ENCODE measurements around the gene RASSF7.

The RASSF7 gene

DNA sequence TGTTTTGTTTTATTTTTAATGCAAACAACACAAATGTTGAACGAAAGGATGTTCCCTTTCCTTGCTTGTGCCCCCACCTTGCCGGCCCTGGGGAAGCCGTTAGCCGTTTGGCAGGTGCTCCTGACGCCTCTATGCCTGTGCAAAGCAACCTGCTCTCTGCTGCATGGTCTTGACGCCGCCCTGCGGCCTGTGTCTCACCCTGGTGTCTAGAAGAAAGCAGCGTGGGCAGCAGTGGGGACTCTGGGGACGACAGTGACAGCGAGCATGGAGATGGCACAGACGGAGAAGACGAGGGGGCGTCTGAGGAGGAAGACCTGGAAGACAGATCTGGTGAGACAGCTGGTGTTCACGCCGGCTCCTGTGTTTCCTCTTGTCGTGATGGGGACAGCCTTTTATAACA, 21.0 kb downstream of the RASSF7 start:
- DNase-seq (ENCODE audit: extremely low read depth in 1 of 2, low read depth in 1 of 2) = no peak

DNA sequence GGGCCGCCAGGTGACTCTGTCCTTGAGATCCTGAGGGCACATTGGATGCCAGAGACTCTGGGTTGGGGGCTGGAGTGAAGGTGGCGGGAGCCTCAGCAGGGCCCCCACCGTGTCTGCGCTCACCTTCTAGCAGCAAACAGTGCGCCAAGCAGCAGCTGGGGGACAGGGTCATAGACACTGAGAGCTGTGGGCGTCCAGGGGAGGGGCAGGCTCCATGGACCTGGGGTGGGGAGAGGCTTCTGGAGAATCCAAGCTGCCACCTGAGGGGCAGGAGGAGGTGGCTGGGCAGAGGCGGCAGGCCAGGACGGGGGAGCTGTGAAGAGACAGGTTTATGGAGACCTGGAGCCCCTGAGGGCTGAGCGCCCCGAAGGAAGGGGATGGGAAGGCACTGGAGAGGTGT, 23.5 kb downstream of the RASSF7 start:
- no peak for DNase-seq (ENCODE audit: extremely low read depth in 1 of 2, low read depth in 1 of 2)

DNA sequence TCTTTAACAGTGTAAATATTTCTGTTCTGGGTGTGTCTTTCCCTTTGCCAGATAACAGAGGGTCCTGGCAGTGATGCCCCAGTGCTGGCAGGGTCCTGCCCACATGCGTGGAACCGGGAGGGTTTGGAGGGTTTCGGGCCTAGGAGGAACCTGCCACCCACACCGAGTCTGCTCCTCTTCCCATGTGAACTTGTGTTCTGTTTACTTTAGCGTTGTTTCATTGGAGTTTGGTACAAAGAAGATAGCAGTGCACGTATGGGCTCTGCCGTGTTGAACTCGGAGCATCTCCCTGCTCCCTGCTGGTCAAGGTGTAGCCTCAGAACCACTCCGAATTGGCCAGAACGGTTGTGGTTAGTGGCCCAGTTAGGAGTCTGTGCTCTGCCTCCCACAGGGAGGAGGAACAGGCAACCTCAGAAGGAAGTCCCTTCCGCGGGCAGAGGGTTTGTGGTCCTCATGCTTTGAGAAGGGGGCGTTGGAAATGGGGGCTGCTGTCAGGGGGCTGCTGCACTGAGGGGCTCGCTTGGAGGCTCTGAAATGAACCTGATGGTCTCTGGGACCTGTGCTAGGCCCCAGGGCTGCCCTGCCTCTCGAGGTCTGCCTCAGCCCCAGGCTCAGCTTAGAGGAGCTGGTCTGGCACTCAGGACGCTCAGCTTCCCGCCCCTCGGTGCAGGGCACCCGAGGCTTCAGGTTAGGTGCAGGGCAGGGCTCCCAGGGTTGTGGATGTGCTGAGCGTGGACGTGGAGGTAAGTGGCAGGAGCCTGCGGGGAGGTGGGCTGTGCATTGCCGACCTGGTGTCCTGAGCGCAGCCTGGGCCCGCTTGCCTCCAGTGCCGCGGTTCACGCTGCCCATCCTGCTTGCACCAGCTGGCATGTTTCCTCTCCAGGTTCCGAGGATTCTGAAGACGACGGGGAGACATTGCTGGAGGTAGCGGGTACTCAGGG, 25.9 kb downstream of the RASSF7 start:
- no peak for DNase-seq (ENCODE audit: extremely low read depth in 1 of 2, low read depth in 1 of 2)

DNA sequence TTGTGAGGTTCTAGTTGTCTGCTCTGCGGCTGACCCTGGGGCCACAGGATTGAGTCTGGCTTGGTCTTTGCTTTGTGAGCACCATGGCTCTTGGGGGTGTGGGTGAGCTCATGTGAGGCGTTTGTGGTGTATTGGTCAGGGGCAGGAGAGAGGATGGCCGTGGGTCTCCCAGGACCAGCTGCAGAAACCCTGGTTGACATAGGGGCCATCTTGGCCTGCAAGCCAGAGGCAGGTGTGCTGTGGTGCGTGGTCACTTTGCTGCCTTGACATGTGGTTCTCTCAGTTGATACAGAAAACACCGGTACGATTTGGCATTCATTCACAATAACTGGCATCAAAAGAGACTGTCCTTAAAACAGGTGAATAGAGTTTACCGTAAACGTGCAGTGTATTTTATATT, 26.8 kb downstream of the RASSF7 start:
- no peak for DNase-seq (ENCODE audit: extremely low read depth in 1 of 2, low read depth in 1 of 2)

DNA sequence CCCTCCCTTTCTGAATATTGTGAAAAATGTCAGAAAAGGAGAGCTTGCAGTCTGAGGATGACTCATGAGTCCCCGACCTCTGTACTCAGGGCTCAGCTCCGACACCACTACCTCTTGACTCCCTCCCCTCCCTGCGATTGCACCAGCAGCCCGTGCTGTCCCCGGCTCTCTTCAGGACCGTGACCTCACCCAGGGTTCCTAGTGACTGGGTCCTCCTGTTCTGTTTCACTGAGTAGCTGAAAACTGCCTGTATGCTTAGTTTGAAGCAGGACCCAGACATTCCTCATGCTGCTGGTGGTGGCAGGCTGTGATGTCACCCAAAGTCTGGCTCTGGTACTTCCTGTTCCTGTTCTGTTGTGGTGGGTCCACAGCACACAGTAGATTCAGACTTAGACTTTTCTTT, 27.2 kb downstream of the RASSF7 start:
- peak; percentile 37 to 71 for DNase-seq (ENCODE audit: extremely low read depth in 1 of 2, low read depth in 1 of 2)

DNA sequence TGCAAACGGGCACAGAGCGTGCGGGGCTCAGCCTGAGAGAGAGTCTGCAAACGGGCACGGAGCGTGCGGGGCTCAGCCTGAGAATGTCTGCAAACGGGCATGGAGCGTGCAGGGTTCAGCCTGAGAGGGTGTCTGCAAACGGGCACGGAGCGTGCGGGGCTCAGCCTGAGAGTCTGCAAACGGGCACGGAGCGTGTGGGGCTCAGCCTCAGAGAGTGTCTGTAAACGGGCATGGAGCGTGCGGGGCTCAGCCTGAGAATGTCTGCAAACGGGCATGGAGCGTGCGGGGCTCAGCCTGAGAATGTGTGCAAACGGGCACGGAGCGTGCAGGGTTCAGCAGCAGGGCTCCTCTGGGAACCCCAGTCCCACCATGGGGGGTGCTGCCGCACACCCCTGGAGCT, 29.0 kb downstream of the RASSF7 start:
- no peak for DNase-seq (ENCODE audit: extremely low read depth in 1 of 2, low read depth in 1 of 2)

DNA sequence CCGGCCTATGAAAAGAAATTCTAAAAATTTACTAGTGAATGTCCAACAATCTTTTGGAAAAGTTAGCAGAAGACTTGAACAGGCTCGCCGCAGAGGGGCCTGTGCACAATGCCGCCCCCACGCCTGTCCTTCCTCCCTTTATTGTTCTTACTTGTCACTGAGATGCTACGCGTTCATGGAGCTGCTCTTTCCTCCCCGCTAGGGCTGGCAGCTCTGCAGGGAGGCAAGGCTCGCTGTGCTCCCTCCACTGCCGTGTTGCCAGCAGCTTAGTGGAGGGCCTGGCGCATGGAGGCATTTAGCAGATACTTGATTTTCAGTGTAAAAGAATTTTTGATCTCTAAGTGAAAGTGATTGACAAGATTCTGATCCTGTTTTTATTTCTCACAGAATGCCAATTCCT, 30.2 kb downstream of the RASSF7 start:
- no peak for DNase-seq (ENCODE audit: extremely low read depth in 1 of 2, low read depth in 1 of 2)

DNA sequence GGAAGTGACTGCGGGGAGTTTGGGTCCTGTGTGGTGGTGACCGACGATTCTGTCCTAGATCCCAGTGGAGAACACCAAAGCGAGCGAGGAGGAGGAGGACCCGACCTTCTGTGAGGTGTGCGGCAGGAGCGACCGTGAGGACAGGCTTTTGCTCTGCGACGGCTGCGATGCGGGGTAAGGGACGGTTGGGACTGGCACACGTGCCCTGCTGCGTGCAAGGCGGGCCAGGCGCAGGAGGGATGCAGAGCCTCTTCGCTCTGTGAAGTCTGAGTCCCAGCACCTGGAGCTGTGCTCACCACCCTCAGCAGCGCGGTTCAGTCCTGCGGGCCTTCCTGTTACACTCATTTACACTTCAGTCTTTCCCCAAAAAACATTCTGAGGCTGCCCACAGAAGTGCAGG, 31.7 kb downstream of the RASSF7 start:
- DNase-seq (ENCODE audit: extremely low read depth in 1 of 2, low read depth in 1 of 2) = no peak

DNA sequence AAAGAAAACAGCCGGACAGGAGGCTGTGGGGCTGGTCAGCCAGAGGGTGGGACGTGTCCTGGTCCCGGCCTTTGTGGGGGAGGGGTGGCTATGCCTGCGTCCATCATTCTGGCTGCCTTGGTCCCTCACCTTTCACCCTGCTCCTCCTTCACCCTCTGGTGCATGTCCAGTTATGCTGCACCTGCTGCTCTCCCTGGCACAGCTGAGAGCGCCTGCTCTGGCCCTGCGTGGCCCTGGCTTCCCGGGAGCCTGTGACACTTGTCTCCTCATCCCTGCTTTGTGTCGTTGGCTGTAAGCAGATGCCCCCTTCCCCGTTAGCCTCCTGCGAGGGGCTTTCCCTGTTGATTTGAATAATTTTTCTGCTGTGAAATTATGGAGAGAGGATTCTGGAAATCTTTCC, 32.1 kb downstream of the RASSF7 start:
- no peak for DNase-seq (ENCODE audit: extremely low read depth in 1 of 2, low read depth in 1 of 2)

DNA sequence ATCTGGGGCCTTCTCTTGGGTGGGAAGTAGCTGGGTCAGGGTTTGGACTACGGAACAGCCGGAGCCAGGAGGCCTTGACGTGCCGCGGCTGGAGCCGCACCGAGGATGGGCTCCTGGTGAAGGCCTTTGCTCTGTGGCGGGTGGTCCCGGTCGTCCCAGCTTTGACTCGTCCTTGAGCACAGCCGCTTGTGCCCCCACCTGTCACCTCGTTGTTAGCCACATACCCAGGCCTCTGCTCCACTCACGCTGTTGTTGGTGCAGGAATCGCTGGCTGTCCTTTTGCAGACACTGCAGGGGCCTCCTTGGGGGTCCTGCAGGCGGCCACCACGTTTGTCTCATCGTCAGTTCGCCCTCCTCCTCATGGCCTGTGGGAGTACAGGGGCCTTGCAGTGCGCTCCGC, 32.6 kb downstream of the RASSF7 start:
- no peak for DNase-seq (ENCODE audit: extremely low read depth in 1 of 2, low read depth in 1 of 2)

DNA sequence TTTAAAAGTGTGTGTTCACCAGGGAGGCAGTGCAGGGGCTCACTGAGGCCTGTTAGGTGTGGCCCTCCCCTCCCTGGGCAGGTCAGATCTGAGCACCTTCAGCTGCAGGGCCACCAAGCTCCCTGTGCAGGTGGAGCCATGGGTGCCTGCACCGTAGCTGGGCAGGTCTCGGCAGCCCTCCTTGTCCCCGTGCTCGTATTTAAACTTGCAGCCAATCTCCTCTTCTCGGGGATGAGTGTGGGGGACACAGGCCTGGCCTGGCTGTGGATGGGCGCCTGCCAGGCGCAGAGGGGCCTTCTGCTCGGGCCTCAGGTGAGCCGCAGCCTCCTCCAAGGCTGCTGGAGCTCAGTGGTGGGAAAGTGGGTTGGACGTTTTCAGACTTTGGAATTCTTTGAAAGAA, 34.6 kb downstream of the RASSF7 start:
- DNase-seq (ENCODE audit: extremely low read depth in 1 of 2, low read depth in 1 of 2) = no peak

DNA sequence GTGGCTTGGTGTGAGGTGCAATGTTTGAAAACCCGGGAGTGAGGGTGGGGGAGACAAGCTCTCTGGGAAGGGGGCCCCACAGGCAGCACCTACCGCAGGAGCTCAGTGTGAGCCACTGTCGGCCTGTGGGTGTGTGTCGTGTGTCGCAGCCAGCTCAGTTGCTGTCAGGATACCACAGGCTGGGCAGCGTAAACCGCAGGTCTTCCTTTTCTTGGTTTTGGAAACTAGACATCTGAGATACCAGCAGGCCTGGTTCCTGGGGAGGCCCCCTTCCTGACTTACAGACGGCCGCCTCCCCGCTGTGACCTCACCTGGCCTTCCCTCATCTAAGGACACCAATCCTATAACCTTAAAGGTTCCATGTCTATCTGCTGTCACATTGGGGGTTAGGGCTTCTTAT, 35.6 kb downstream of the RASSF7 start:
- no peak for DNase-seq (ENCODE audit: extremely low read depth in 1 of 2, low read depth in 1 of 2)

DNA sequence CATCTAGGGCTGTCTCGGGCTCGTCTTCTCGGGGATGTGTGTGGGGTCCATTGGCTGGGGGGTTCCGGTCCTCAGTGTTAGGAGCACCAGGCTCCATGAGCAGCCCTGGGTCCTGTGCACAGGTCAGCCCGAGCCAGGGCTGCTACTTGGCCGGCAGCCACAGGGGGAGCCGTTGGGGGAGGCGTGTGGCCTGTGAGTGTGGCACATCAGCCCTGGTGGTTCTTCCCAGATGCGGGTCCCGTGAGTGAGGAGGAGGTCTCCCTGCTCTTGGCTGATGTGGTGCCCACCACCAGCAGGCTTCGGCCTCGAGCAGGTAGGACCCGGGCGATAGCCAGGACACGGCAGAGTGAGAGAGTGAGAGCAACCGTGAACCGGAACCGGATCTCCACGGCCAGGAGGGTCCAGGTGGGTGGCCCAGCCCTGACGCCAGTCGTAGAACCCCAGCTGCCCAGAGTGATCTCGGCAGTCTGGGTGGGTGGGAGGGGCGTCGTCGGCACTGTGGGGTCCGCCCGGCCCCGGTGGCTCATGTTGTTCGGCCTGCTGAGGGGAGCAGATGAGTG, 36.5 kb downstream of the RASSF7 start:
- DNase-seq (ENCODE audit: extremely low read depth in 1 of 2, low read depth in 1 of 2) = no peak

DNA sequence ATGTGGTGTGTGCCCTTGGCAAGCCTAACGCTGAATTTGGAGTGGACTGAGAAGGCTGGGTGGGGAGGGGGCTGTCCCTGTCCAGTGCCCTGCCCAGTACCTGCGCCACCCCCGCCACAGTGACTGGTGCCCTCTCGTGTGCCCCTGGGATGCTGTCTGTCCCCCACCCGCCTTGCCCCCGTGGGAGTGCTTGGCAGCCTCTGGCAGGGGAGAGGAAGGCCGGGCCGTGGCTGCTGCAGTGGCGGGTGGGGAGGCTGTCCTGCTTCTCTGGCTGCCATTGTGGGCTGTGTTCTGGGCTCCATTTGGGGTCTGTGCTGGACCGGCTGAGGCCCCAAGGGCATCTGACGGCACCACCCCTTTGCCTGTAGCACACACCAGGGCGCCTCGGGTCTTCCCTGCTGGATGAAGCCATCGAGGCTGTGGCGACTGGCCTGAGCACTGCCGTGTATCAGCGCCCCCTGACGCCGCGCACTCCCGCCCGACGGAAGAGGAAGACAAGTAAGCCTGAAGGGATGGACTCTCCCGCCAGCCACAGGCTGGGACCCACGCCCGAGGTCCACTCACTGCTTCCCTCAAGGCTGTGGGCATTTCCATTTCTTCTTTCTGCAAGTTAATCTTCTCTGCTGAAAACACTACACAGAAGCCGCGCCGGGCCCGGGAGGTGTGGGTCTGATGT, 37.4 kb downstream of the RASSF7 start:
- no peak for DNase-seq (ENCODE audit: extremely low read depth in 1 of 2, low read depth in 1 of 2)

DNA sequence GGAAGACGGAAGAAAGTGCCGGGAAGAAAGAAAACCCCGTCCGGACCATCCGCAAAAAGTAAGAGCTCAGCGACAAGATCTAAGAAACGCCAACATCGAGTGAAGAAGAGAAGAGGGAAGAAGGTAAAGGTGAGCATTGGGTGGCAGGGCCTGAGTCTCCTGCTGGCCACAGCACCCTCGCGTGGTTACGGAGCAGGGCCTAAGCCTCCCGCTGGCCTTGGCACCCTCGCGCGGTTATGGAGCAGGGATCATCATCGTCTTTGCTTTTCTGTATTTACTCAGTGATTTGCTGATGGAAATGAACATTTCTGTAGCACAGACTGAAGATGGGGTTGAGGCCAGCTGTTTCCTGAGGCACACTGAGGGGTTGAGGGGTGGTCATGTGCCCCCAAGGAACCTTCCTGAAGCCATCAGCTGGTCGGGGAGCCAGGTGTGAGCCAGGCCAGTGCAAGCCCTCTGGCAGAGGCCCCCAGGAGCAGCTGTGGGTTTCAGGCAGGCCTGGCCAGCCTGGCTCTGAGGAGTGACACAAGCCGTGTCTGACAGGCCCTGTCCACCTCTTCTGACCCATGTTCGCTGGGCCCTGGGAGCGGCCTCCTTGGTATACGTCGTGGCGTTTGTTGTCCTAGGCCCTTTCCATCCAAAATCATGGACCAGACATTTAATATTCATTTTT, 40.9 kb downstream of the RASSF7 start:
- DNase-seq (ENCODE audit: extremely low read depth in 1 of 2, low read depth in 1 of 2) = no peak

DNA sequence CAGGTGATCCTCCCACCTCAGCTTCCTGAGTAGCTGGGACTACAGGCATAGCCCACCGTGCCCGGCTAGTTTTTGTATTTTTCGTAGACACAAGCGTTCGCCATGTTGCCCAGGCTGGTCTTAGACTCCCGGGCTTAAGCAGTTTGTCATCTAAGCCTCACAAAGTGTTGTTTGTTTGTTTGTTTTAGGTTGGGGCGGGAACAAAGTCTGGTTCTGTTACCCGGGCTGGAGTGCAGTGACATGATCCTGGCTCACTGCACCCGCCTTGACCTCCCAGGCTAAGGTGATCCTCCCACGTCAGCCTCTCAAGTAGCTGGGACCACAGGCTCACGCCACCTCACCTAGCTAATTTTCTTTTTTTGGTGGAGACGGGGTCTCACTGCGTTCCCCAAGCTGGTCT, 42.4 kb downstream of the RASSF7 start:
- no peak for DNase-seq (ENCODE audit: extremely low read depth in 1 of 2, low read depth in 1 of 2)

DNA sequence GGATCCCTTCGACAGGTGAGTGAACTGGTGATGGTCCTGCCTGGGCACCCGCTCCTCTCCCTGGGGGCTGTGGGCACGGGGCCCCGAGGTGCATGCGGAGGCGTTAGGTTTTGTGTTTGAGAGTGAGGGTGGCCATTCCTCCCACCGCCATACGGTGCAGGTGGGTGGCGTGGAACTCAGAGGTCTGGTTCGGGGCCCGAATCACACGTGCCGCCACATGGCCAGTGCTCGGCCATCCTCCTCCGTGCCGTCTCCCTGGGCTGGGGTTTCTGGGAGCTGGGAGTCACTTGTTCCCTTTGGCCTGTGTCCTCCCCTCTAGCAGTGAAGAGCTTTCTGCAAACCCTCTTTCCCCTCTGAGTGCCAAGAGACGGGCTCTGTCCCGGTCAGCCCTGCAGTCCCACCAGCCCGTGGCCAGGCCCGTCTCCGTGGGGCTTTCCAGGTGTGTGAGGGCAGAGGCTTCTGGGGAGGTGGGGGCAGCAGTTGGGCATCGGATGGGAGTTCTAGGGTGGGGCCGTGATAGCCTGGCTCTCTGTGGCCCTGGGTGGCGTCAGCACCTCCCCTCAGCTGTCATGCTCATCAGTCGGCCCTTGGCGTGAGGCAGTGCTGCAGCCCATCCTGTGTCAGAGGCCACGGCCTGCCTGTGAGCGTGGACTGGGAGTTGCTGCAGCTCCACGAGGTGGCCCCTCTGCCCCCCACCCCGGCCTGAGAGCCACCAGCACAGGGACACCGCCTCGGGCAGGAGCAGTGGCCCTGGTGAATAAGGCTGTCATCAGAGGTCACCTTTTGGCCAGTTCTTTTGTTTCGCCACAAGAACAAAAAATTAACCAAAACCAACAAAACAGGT, 44.7 kb downstream of the RASSF7 start:
- DNase-seq (ENCODE audit: extremely low read depth in 1 of 2, low read depth in 1 of 2) = no peak

DNA sequence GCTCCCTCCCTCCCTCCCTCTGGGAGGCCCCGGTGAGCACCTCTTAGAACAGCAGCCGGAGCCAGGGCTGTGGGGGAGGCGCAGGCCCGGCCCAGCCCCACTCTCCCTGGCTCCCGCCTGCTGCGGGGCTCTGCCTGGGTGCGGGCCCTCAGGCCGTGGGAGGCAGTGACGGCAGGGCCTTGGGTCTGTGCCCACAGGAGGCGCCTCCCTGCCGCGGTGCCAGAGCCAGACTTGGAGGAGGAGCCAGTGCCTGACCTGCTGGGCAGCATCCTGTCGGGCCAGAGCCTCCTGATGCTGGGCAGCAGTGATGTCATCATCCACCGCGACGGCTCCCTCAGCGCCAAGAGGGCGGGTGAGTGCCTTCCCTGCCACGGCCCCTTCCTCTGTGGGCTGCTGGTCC, 45.5 kb downstream of the RASSF7 start:
- no peak for DNase-seq (ENCODE audit: extremely low read depth in 1 of 2, low read depth in 1 of 2)

DNA sequence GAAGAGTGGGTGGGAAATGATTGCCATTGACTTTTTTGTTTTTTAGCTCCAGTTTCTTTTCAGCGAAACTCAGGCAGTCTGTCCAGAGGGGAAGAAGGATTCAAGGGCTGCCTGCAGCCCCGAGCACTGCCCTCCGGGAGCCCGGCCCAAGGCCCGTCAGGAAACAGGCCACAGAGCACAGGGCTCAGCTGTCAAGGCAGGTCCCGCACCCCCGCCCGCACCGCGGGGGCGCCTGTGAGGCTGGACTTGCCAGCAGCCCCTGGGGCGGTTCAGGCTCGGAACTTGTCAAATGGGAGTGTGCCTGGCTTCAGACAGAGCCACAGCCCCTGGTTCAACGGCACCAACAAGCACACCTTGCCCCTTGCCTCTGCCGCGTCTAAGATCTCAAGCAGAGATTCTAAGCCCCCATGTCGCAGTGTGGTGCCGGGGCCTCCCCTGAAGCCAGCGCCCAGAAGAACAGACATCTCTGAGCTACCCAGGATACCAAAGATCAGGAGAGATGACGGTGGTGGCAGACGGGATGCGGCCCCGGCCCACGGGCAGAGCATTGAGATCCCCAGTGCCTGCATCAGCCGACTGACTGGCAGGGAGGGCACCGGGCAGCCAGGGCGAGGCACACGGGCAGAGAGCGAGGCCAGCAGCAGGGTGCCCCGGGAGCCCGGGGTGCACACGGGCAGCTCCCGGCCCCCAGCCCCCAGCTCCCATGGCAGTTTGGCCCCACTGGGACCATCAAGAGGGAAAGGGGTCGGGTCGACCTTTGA, 46.4 kb downstream of the RASSF7 start:
- no peak for DNase-seq (ENCODE audit: extremely low read depth in 1 of 2, low read depth in 1 of 2)
